HL-60 (cell line): Measurements from ENCODE around the gene HPS5.

Source experiments
- POLR2AphosphoS5 ChIP-seq: IDR thresholded peaks from 2 replicates; pipeline ENCODE4 v1.6.1; 2012; ENCODE audit warnings: low read depth
- TF ChIP-seq, protein P1 (sequence below): IDR thresholded peaks from one replicate; pipeline ENCODE4 v1.5.1; 2011; ENCODE audit warnings: low read length, control low read depth, inconsistent platforms; ENCODE audit not compliant: insufficient read depth

- TF ChIP-seq, protein P1, sequence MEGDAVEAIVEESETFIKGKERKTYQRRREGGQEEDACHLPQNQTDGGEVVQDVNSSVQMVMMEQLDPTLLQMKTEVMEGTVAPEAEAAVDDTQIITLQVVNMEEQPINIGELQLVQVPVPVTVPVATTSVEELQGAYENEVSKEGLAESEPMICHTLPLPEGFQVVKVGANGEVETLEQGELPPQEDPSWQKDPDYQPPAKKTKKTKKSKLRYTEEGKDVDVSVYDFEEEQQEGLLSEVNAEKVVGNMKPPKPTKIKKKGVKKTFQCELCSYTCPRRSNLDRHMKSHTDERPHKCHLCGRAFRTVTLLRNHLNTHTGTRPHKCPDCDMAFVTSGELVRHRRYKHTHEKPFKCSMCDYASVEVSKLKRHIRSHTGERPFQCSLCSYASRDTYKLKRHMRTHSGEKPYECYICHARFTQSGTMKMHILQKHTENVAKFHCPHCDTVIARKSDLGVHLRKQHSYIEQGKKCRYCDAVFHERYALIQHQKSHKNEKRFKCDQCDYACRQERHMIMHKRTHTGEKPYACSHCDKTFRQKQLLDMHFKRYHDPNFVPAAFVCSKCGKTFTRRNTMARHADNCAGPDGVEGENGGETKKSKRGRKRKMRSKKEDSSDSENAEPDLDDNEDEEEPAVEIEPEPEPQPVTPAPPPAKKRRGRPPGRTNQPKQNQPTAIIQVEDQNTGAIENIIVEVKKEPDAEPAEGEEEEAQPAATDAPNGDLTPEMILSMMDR, result no peak
- TF ChIP-seq POLR2AphosphoS5, result no peak
These were observed 49.3 kb upstream of the HPS5 start for GRCh38 chr11:18371279-18371678.
